HG02610 (cell line): ENCODE results near the gene DLK1.

Experiments
- ATAC-seq: cut with Tn5 transposase; IDR thresholded peaks from one replicate; pipeline ENCODE4 v1.9.1; 2021; ENCODE audit warnings: mild to moderate bottlenecking, moderate library complexity; ENCODE audit not compliant: unreplicated experiment

DLK1 gene

GRCh38 chr14:100754020-100754419 lies 27.3 kb downstream of the DLK1 start:
- ATAC-seq = no peak

GRCh38 chr14:100755649-100756048 lies 29.0 kb downstream of the DLK1 start:
- no peak for ATAC-seq

GRCh38 chr14:100761481-100761880 lies 34.8 kb downstream of the DLK1 start:
- no peak for ATAC-seq

- no peak for ATAC-seq
These were observed 35.4 kb downstream of the DLK1 start for GRCh38 chr14:100762089-100762515.

DNA sequence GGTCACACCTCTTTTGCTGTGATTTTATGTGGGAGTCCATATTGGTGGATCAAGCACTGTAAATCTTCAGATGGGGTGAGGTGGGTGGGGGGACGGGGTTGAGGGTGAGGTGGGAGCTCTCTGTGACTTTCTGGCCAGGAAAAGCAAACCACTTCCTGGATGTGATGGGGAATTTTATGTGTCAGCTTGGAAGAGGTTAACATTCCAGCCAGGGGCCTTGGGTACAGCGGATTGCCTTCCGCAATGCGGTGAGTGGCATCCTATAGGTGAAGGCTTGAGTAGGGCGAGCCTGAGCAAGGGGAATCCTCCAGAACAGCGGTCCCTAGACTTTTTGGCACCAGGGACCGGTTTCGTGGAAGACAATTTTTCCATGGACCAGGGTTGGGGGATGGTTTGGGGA lies 36.2 kb downstream of the DLK1 start:
- no peak for ATAC-seq

DNA sequence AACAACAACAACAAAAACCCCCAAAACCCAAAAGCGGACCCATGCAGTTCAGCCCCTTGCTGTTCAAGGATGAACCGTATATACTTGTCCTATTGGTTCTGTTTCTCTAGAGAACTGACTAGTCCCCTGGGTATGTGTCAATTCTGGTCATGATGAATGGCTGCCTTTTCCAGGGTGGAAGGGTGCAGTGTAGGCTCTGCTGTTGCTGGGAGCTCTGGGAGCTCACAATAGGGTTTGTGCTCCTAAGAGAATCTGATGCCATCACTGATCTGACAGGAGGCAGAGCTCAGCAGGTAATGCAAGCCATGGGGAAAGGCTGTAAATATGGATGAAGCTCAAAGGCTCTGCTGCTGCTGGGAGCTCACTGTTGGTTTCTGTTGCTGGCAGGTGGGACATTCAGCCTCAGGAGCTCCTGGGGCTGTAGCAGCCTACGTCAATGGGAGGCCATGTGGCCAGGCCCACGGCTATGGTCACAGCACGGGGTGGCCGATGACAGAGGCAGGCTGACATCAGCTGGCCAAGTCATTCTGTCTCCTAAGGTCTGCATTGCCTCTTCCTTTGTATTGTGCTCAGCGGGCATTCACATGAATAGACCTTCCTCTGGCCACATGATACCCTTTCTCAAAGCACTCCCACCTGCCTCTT lies 37.9 kb downstream of the DLK1 start:
- no peak for ATAC-seq

DNA sequence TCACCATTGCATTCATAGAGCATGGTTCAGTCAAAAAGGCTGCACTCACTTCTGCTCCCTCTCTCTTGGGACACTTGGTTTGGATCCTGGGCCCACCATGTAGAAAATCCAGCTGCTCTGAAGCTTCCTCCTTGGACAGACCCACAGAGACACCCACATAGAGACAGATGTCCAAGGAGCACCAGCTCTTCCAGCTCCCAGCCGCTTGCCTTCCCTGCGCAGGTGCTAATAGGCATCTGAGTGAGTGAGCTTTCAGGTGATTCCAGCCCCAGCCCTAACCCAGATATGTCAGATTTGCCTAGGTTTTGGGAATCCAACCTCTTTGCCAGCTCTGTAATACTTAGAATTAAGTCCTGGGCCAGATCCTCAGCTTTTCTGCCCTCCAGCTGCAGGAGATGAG lies 38.6 kb downstream of the DLK1 start:
- ATAC-seq = no peak

GRCh38 chr14:100765991-100766390 lies 39.3 kb downstream of the DLK1 start:
- ATAC-seq = no peak

DNA sequence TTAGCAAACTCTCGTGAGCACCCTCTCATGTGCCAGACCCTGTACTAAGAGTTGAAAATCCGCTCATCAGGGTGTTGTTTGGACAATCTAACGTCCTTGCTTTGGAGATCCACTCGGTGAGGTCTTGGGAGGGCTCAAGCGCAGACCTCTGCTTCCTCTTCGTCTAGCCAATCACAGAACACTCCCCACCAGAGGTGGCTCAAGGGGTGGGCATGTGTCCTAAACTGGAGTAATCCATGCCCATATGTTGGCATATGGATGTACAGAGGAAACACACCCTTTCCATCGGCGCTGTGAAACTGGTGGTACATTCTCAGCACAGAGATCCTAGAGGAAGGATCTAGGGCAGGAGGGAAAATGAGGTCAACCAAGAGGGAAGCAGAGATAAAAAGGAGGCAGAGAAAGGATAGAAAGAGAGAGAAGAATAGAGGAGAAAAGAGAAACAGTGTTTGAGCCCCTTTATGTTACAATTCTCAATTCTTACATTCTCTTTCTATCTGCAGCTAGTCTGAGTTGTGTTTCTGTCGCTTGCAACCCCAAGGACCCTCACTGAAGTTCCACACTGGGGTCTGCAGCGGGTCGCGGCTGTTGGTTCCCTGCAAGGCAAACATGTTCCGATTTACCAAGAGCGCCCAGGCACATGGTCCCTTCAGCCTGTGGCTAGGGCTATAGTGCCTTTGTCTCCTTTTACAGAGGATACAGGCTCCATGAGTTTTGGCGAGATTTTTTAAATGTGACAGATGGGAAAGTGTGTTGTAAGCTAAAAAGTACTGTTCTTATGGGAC lies 40.5 kb downstream of the DLK1 start:
- no peak for ATAC-seq

DNA sequence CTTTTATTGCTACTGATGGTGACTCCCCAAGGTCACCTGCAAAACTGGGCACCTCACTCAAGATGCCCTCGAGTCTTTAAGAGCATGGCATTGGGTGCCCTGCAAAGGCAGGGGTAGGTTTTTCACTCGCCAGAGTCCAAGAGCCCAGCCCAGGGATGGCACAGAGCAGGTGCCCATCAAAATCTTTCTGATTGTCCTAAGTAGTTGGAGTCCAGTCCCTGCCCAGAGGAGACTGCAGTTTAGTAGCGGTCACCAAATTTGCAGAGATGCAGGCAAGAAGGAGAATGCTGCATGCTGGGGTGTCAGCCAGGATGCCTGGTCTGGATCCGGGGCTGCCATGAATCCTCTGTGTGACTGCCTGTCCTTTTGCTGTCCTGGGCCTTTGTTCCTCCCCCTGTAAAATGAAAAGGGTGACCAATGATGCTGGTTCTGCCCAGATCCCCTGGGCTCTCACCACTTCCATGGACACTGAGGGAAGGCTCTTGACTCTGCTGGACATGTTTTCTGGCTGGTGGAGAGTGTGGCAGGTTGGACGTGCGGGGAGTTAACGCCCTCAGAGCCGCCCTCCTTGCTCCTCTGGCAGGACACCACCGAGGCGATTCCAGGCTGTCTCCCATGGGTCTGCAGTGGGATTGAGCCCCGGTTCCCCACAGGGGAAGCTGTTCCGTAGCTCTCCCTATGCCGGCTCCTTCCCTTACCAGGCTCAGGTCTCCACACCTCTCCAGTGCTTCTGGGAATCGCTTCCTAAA lies 41.3 kb downstream of the DLK1 start:
- no peak for ATAC-seq

- ATAC-seq = no peak
These were observed 42.6 kb downstream of the DLK1 start for GRCh38 chr14:100769035-100769939.

GRCh38 chr14:100770046-100770445 lies 43.4 kb downstream of the DLK1 start:
- ATAC-seq = no peak

GRCh38 chr14:100770605-100771120 lies 44.0 kb downstream of the DLK1 start:
- no peak for ATAC-seq

- ATAC-seq = no peak
These were observed 44.6 kb downstream of the DLK1 start for GRCh38 chr14:100771121-100771800.

DNA sequence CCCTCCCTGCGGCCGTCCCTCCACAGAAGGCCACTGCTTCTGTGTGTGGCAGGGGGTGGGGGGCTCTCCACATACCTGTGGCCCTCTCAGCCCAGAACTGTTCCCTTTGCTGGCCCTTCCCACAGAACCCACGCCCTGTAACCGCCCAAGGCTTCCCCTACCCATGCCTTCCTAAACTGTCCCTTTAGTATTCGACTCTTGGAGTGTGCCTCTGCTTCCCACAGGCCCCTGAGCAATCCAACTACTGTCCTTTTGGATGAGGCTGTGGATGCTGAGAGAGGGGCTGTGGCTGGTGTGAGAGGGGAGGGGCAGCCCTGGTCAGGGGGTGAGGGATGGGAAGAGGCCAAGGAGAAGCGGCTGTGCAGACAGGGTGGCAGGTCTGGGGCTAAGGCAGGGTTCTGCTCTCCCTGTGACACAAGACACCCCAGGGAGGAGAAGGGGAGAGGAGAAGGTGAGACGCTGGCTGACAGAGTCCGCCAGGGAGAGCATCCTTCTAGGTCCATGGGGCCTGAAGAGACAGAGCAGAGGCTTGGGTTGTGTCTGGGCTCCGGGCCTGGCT lies 46.0 kb downstream of the DLK1 start:
- no peak for ATAC-seq

DNA sequence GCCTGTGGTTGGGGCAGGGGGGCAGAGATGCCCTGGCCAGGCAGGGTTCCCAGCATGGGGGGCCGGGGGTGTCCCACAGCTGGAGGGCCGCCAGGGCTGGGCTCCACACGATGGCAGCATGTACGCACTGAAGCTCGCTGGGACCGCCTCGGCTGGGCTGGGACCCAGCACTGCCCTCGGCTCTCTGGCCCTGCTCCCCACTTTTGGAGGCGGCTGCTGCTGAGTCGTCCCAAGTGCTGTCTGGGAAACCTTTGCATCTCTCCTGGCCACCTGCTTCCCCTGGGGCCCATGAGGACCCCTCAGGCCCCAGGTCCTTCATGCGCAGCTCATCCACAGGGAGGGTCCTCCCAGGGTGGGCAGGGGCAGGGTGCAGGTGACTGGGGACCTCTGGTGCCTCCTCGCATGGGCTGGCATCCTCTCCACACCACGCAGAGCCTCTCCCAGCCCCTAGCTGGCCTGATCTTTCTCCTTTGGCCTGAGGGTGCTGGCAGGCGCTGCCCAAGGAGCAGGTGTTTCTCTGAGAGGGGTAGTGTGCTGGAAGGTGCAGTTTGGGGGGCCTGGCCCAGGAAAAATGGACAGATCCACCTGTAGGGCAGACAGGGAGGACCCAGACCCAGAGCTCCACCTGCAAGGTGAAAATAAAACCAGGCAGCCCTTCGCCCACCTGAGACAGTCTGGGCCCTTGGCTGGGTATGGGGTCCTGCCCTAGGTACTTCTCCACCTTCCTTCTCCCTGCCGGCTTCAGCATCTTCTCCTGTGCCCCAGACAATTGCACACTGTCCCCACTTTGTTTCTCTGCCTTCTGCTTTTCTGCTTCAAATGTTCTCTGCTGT lies 46.9 kb downstream of the DLK1 start:
- ATAC-seq = no peak

DNA sequence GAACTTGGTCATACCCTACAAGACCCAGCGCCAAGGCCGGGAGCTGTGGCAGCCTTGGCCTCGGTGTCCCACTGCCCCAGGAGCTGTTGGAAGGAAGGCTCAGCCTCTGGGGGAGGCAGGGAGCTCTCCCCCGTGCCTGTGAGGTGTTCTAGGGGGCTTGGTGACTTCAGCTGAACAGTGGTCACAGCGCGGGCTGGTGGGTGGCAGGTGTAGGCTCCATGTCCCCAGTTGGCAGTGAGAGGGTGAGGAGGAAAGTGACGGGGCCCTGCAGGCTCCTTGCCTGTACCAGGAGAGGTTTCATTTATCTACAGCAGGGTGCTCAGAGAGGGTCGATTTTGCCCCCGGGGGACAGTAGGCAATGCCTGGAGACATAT lies 47.5 kb downstream of the DLK1 start:
- no peak for ATAC-seq

DNA sequence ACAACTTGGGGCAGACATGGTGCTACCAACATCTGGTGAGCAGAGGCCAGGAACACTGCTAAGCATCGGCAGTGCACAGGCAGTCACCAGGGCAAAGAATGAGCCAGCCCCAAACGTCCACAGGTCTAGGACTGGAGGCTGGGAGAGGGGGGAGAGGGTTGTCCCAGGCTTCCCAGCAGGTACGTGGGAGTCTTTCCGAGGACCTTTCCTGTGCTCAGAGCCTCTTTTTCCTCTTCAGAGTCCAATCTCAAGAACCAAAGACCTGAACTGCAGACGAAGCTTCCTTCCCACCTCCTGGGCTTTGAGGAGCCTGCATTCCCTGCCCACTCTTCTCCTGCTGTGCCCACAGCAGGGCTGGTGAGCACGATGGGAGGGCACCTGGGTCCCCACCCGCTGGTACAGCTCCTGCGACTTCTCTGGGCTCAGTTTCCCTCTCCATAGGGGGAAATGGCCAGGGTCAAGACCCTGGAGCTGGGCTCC lies 48.7 kb downstream of the DLK1 start:
- no peak for ATAC-seq
